Heart left ventricle (tissue), 16 donors: ENCODE measurements around the gene LLGL2. TPM values are rescaled to one million over a fixed set of nuclear protein-coding genes. Genes with fewer than 3 reads are reported as not detected.

Experiments used
- ATAC-seq, 4 donors: fragments of 200-7000 bp; cut with Tn5 transposase; one replicate each; pipeline ENCODE4 v1.9.1; 2020 to 2022; ENCODE audit warnings: moderate library complexity in 4 of 4, mild to moderate bottlenecking in 3 of 4, moderate number of reproducible peaks in 1 of 4
- DNase-seq, 5 donors: peaks; one replicate each; pipeline ENCODE4 v3.0.0-alpha.2; 2020
- H3K27ac ChIP-seq, 12 donors: fragments of 200-600 bp; sonication (generic) in 4 of 12; one replicate each; pipeline versions ENCODE4 v1.5.0 to v1.8.0; 2016 to 2022; ENCODE audit warnings: mild to moderate bottlenecking in 2 of 12
- H3K27me3 ChIP-seq, 9 donors: fragments of 200-600 bp; sonication (generic) in 2 of 9; one replicate each; pipeline versions ENCODE4 v1.5.1 to v1.8.0; 2016 to 2022; ENCODE audit warnings: mild to moderate bottlenecking in 3 of 9
- H3K36me3 ChIP-seq, 9 donors: fragments of 200-600 bp; sonication (generic) in 2 of 9; one replicate each; pipeline versions ENCODE4 v1.5.0 to v1.8.0; 2018 to 2022; ENCODE audit warnings: mild to moderate bottlenecking in 2 of 9
- H3K4me1 ChIP-seq, 12 donors: fragments of 200-600 bp; sonication (generic) in 4 of 12; one replicate each; pipeline versions ENCODE4 v1.5.0 to v1.8.0; 2016 to 2022; ENCODE audit warnings: mild to moderate bottlenecking in 3 of 12
- H3K4me3 ChIP-seq, 12 donors: fragments of 200-600 bp; sonication (generic) in 4 of 12; one replicate each; pipeline versions ENCODE4 v1.5.0 to v1.8.0; 2017 to 2022; ENCODE audit warnings: mild to moderate bottlenecking in 9 of 12, moderate library complexity in 4 of 12
- H3K9me3 ChIP-seq, 12 donors: fragments of 200-600 bp; sonication (generic) in 4 of 12; one replicate each; pipeline versions ENCODE4 v1.5.0 to v1.8.0; 2016 to 2022; ENCODE audit warnings: mild to moderate bottlenecking in 1 of 12
- POLR2A ChIP-seq, 2 donors: fragments of 450-650 bp; IDR thresholded peaks; one replicate each; pipeline ENCODE4 v1.6.1; 2017; ENCODE audit warnings: antibody characterized with exemption in 2 of 2, mild to moderate bottlenecking in 2 of 2, moderate library complexity in 2 of 2
- WGBS, 4 donors: extraction: QIAGEN DNeasy Blood & Tissue Kit in 2 of 4; methylation state at CpG; one replicate each; pipeline versions ENCODE4 v1.1.5 to v1.1.7; 2013 to 2018; 5-methylcytosine and 5-hydroxymethylcytosine counted together
- intact Hi-C, 10 donors: fragments of 100-400 bp; cut with DNase I; formaldehyde crosslinking; loops; one replicate each; pipeline versions ENCODE4 v1.11.1 to v1.14.2; 2022
- polyA plus RNA-seq, 2 donors: library from polyadenylated mRNA; stranded (reverse); fragments of 200-250 nt; gene quantifications; one replicate each; pipeline ENCODE4 v1.2.3, GENCODE V29; 2013
- total RNA-seq, 9 donors: library from RNA; depleted of rRNA in 2 of 9; stranded (reverse); fragments of >200 nt in 2 of 9; fragmentation: NEBNext Ultra II Directional in 3 of 9; extraction: Animal tissue kit (Norgen Biotek cat#: 25700) in 3 of 9; gene quantifications; one replicate each; pipeline versions ENCODE4 v1.1.0 to v1.2.4, GENCODE V29; 2016 to 2023
- TF ChIP-seq, protein P1 (sequence below), 12 donors: fragments of 200-600 bp; sonication (generic) in 4 of 12; IDR thresholded peaks; one replicate each; pipeline versions ENCODE4 v1.5.0 to v1.8.0; 2018 to 2022; ENCODE audit warnings: antibody characterized with exemption in 12 of 12, mild to moderate bottlenecking in 5 of 12
- donor health status: ischemic (EF 13 %, LVEDD 7.1; RV severe dilation, severe dysfunction).
- donor health status: healthy with polysubstance abuse.
- donor health status: DM: no; HTN: yes; CAD: no.
- donor health status: DM: no; HTN: no; CAD: no.
- donor health status: ischemic (EF 25% LVEDD 6.9; RV normal size, moderate dysfunction).
- donor health status: ischemic (EF 25% LVEDD 5.7; RV mildly dilated, moderate dysfunction).
- donor health status: healthy.
- donor health status: DM: yes; HTN: yes; CAD: no.
- donor health status: ischemic (EF 35%, LVEDD 5.7; RV mildly dilated, moderate dysfunction).
- donor health status: nonischemic (EF 11% LVEDD 7.7; RV severe dilation, severe dysfunction).
- donor health status: DM: yes; HTN: yes; CAD: no.
- donor health status: PGD.
- donor health status: ischemic (EF 29% LVEDD 5.4; RV normal size, mild dysfunction).
- donor health status: nonischemic (EF 23%, LVEDD 6.1; RV moderate dilation, normal function).

Gene LLGL2
- total and polyA plus RNA-seq, 11 donors: 1.8 to 8.1 (median 3.6) TPM

DNA sequence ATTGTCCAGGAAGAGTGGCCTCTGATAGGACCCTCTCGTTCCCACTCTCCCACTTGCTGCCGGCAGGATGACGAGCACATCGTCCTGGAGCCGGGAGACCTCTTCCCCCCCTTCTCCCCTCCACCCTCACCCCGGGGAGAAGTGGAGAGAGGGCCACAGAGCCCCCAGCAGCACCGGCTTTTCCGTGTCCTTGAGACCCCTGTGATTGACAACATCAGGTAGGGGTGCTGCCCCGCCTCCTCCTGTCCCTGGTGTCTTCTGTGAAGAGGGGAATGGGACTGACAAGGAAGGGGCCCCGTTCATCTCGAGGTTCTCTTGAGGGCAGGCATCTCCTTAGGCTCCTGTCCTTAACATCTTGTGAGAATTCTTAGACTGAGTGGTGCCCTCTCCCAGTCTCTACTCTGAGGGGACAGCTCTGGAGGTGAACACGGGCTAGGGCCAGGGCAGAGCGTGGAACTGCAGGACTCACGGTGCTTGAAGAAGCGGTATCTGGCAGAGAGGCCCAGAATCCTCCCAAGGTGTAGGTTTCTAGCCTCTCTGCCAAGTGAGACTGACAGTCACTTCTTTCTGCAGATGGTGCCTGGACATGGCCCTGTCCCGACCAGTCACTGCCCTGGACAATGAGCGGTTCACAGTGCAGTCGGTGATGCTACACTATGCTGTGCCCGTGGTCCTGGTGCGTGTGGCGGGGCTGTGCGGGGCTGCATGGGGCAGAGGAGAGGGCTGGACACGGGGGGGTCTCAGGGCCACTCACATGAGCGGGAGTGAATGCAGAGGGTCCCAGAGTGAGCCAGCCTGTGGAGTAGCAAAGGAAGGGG lies 36.6 kb upstream of the LLGL2 start:
- DNase-seq (peak in 2 of 5 donors; percentile 1 to 42), ATAC-seq (no peak)
- Histone ChIP-seq H3K4me3 (no peak overlapping the region), H3K9me3 (no peaks in the 10 kb centered on the region), H3K27me3 (no peaks in the 10 kb centered on the region), H3K36me3 (peaks cover 0 to 48% (median 31%) of the 10 kb centered on the region in 9 donors), H3K4me1 (peaks cover 6 to 66% (median 49%) of the 10 kb centered on the region in 12 donors), H3K27ac (peak overlapping the region in 4 of 12 donors; percentile 9 to 71 (median 50))
- TF ChIP-seq POLR2A (IDR thresholded peaks at IDR 0.05): no peak
- TF ChIP-seq, protein P1, sequence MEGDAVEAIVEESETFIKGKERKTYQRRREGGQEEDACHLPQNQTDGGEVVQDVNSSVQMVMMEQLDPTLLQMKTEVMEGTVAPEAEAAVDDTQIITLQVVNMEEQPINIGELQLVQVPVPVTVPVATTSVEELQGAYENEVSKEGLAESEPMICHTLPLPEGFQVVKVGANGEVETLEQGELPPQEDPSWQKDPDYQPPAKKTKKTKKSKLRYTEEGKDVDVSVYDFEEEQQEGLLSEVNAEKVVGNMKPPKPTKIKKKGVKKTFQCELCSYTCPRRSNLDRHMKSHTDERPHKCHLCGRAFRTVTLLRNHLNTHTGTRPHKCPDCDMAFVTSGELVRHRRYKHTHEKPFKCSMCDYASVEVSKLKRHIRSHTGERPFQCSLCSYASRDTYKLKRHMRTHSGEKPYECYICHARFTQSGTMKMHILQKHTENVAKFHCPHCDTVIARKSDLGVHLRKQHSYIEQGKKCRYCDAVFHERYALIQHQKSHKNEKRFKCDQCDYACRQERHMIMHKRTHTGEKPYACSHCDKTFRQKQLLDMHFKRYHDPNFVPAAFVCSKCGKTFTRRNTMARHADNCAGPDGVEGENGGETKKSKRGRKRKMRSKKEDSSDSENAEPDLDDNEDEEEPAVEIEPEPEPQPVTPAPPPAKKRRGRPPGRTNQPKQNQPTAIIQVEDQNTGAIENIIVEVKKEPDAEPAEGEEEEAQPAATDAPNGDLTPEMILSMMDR (IDR thresholded peaks at IDR 0.05): no peak
- WGBS, 4 donors: 84 to 91% (median 89%) methylated on average over 19 to 24 of the region's 24 CpGs
- intact Hi-C loops: no loop called here

DNA sequence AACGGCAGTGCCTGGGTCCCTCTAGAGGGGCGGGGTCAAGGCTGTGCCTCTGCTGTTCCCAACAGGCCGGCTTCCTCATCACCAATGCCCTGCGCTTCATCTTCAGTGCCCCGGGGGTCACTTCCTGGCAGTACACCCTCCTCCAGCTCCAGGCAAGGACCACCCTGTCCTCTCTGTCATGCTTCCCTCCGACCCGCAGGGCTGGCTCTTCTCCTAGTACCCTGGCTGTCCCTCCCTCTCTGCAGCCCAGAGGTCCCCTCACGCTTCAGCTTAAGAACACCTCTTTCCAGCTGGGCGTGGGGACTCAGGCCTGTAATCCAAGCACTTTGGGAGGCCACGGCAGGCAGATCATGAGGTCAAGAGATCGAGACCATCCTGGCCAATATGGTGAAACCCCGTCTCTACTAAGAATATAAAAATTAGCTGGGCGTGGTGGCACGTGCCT lies 36.0 kb upstream of the LLGL2 start:
- Histone ChIP-seq H3K4me1 (peaks cover 6 to 66% (median 49%) of the 10 kb centered on the region in 12 donors), H3K4me3 (no peak overlapping the region), H3K36me3 (peaks cover 0 to 54% (median 37%) of the 10 kb centered on the region in 9 donors), H3K27ac (peak overlapping the region in 8 of 12 donors; percentile 18 to 71 (median 60)), H3K9me3 (no peaks in the 10 kb centered on the region), H3K27me3 (no peaks in the 10 kb centered on the region)
- DNase-seq: no peak
- intact Hi-C loops: no loop called here
- ATAC-seq: no peak
- TF ChIP-seq, protein P1 (IDR thresholded peaks at IDR 0.05): no peak
- TF ChIP-seq POLR2A (IDR thresholded peaks at IDR 0.05): no peak
- 76 to 81% (median 79%) methylated on average over 14 of the region's 14 CpGs for WGBS, 4 donors

DNA sequence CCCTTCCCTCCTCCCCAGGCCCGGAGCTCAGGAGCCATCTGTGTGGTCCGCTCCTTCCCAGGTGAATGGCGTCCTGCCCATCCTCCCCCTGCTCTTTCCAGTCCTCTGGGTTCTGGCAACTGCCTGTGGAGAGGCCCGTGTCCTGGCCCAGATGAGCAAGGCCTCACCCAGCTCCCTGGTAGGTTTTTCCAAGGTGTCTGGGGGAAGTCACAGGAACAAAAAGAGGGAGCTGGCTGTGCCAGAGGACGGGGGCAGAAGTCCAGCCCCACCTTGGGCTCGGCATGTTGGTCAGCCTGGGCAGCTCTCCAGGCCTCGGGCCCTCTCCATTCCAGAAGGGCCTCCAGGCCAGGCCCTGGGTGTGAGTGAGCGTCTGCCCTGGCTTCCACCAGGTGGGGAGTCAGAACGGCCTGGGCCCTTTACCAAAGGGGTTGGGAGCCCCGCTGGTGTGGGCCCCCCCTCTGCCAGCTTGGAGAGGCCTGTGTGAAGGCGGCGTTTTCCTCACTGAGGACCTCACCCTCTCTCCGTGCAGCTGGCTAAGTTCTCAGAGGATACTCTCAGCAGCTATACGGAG lies 35.2 kb upstream of the LLGL2 start:
- peaks cover 0 to 61% (median 45%) of the 10 kb centered on the region in 9 donors for H3K36me3 ChIP-seq
- WGBS, 4 donors: 56 to 72% (median 65%) methylated on average over 9 to 14 of the region's 14 CpGs
- peak in 1 of 4 donors; percentile 11 for ATAC-seq

More for the DNA sequence above, 35.2 kb upstream of the LLGL2 start:
- peak in 1 of 5 donors; percentile 63 for DNase-seq
- no peak for TF ChIP-seq POLR2A (IDR thresholded peaks at IDR 0.05)
- TF ChIP-seq, protein P1 (IDR thresholded peaks at IDR 0.05): no peak
- Histone ChIP-seq H3K4me3 (no peak overlapping the region), H3K9me3 (no peaks in the 10 kb centered on the region), H3K4me1 (peaks cover 6 to 60% (median 47%) of the 10 kb centered on the region in 12 donors), H3K27me3 (no peaks in the 10 kb centered on the region), H3K27ac (peak overlapping the region; percentile 16 to 71 (median 54))
- intact Hi-C loops: no loop called here
